Activated CD4-positive, alpha-beta T cell treated with anti-CD3 and anti-CD28 coated beads, Interleukin-2, Interleukin-6, amounts not matched to agents 100 ng/mL and 50 ng/mL, durations not matched to agents 16 hours and 8 hours (primary cell): Measurements from ENCODE around the gene COL4A1.

Source experiments
- DNase-seq: peaks from one replicate; pipeline ENCODE4 v3.0.0-alpha.2; 2020

COL4A1 gene

DNA sequence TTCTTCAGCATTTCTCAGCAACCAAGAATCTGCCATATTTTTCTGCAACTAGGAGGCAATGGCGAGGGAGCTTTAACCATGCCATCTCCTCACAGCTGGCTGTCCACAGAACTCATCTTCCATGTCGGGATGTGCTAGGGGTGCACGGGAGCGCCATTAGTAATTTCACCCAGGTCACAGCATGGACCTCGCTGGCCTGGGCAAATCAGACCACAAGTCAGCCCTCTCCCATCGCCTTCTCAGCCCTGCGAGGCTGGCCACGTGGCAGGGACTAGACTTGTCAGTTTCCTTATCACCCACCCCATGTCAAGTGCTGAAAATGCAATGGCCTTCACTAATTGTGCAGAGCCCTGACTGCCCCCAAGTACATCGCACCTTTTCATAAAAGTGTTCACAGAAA lies 15.7 kb downstream of the COL4A1 start:
- no peak for DNase-seq

DNA sequence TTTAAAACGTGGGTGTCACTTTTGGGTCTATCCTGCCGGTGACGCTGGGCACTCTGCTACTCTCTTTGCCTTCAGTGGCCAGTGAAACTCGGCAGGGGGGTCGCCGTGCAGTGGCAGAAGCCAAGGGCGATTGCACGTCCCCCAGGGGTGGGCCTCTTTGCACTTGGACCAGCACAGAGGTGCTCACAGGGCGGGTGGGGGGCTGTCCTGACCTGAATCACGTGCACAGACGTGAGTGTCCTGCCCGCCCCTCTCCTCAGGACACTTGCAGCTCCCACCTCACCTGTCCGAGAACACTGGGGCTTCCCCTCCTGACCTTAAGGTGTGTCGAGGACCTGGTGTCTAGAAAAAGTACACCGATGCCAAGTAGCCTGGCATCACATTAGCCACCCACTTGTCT lies 16.1 kb downstream of the COL4A1 start:
- no peak for DNase-seq

GRCh38 chr13:110290153-110290552 lies 16.8 kb downstream of the COL4A1 start:
- DNase-seq: no peak

- DNase-seq: no peak
Measured at GRCh38 chr13:110289661-110290060, 17.3 kb downstream of the COL4A1 start.

- no peak for DNase-seq
Measured at GRCh38 chr13:110289174-110289573, 17.8 kb downstream of the COL4A1 start.

DNA sequence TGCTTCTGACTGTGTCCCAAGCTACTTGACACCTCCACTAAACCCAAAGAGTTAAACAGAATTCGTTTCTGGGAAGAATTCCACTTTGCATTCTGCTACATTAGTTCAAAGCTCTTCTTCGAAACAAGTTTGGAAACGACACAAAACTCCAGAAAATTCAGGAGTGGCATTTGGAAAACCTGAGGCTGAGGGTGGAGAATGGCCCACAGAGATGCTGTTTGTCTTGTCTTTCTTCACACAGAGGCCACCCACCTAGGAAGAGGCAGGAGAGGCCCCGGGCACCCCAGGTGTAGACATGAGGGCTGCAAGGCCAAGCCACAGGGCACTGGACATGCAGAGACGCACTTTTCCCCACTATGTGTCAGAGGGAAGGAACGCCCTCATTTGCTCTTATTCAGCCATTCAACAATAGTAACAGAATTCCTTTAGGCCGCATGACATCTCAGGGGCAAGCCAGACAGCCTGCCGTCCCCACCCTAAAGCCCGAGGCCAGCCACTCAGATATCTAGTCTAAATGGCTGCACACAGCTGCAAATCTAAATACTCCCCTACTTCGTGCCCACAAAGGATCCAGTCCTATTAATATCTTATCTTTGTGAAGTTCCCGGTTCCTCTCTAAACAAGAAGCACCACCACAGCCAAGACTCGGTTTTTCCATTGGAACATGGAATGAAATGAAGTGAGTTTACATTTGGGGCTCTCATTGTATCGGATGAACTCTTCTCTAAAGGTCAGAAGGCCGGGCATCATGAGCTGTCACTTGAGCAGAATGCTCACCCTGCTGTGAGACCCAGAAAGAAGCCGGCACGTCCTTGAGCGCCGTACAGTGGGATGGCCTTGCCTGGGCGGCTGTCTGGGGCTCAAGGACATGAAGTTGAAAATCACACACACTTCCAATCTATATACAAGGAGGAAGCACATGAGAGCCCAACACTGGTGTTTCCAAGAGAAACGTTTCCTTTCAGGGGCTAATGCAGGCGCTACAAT lies 19.8 kb downstream of the COL4A1 start:
- no peak for DNase-seq

- no peak for DNase-seq
Measured at GRCh38 chr13:110285991-110286832, 20.7 kb downstream of the COL4A1 start.

DNA sequence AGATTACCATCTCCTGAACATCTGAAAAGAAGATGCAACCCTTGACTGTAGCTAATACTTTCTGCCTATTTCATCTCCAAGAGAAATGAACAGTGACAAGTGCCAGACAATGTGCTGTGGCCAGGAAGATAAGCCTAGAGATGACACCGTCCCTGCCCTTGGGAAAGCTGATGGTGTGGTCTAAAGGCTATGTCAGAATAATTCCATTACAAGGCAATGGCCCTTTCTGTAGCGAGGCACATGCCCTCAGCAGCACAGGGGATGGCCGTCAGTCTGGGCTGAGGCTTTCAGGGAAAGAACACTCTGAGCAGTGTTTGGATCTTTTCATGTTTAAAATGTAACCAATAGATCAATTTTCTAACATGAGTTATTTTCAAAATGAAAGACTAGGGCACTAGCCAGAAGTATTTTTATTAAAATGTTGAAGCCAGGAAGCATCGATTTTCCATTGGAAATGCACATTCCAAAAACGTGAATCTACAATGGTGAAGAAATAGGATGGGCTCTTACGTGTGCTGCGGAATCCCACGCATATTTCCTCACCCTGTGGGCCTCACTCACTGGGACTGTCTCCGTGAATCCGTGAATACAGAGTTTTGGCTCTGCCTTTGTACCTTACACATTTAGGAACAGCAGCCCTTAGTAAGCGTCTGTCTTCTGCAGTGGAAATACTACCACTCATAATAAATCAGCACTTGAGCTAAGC lies 22.0 kb downstream of the COL4A1 start:
- no peak for DNase-seq

DNA sequence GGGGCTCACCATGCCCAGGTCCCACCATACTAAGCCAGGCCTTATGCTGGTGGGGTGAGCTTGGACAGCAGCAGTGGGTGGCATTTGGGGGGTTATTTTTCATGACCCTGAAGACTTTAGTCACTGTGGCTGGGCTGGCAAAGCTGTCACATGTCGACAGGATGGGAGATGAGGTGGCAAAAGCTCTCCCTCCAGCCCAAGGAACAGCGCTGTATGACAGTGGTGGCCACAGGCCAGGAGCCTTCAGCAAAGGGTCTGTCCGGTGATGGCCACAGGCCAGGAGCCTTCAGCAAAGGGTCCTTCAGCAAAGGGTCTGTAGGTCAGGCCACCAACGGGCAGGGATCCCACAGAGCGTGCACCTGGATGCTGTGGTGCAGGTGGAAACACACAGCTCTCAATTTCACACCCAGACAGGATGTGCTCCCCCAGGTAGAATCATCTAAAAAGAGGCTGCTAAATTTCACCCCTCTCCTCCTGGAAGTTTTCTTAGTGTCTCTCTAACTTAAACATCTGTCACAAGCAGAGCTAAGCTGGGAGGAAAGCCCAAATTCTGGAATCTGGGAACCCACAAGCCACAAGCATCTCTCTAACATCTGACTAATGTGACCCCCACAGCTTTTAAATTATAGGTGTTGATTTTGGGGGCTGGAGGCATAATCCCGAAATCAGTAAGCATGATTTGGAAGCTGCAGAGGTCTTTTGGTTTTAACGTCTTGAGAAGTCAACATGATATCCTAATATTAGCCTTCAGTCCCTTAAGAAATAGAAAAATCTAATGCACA lies 23.0 kb downstream of the COL4A1 start:
- DNase-seq: no peak

- no peak for DNase-seq
Measured at GRCh38 chr13:110282316-110282841, 24.6 kb downstream of the COL4A1 start.

DNA sequence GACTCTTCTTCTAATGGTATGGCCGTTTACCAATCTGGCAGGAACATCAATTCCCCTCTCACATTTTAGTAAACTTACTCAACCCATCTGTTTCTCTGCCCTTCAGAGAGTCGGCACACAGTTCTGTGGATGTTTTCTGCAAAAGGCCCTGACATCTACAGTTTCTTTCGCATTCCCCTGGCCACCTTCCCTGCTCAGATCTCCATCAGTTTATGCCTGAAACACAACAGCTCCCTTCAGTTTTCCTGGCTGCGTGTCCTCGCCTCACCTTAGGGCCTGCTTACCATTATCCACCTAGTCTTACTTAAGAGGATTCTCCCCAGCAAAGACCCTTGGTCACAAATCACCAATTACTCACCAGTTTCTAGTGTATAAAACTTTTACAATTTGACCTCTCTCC lies 25.2 kb downstream of the COL4A1 start:
- no peak for DNase-seq

DNA sequence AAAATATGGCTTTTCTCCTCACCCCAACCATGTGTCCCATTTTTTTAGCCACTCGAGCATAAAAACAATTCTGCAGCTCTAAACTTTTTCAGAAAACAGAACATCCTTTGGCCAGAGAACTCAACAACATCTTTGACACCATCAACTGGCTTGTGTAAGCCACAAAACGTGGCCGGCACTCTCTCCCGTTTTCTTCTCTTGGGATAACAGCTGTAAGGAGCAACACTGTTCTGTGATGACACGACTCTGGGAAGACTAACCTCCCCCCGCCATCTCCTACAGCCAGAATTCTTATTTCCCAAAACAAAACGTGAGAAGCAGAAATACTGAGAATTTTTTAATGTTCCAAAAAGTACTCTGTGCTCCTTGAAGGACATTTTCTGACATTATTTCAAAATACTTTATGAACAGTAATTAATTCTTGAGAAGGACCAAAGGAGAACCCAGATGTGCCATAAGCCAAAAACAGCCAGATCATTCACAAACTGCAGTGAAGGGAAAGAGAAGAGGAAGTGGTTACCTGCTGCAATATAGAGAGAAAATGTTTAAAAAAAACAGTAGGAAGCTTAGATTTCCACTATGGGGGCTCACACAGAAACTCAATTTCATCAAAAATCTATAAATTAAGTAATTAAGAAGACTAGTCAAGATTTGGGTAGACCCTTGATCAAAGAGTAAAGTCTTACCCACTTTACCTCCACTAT lies 25.8 kb downstream of the COL4A1 start:
- no peak for DNase-seq

DNA sequence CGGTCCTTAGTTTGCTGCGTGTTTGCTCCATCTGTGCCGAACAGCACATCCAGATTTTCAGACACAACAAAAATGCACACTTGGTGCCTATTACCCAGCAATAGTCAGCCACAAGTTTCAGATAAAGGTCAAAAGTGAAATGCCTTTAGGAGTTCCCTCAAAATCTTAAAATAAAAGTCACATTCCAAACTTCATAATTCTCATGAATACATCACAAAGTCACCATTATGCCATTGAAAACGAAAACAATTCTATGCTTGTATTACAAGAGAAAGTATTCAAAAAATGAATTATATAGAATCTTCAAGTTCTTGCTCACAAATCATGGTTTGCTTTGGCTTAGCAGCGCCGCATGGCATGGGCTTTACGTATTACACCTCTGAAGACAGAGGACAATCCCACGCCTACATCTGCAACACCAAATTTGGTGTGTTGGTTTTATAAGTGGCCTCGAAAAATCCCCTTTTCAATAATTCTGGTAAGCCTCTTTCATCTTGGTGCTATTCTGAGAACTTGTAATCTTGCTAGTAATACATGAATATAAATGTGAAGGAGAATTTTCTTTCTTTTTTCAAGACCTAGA lies 26.6 kb downstream of the COL4A1 start:
- peak; percentile 10 for DNase-seq

- DNase-seq: no peak
Measured at GRCh38 chr13:110279684-110280083, 27.3 kb downstream of the COL4A1 start.

DNA sequence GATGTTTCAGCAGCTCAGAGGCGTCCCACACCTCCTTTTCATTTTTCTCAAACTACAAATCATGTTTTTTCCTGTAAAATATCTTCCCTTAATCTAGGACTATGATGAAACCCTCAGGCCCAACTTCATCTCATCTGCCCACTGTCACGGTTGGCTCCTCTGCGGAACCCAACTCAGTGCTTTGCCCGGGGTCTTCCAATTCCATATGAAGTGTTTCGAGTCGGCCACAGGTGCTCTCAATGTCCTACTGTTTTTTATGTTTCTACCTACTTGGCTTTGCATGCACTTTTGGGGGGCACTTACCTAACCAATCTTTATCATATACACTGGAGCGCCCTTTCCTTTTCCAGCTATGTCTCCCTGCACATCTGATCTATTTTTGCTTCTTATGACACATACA lies 28.1 kb downstream of the COL4A1 start:
- no peak for DNase-seq

GRCh38 chr13:110277357-110277975 lies 29.5 kb downstream of the COL4A1 start:
- no peak for DNase-seq

DNA sequence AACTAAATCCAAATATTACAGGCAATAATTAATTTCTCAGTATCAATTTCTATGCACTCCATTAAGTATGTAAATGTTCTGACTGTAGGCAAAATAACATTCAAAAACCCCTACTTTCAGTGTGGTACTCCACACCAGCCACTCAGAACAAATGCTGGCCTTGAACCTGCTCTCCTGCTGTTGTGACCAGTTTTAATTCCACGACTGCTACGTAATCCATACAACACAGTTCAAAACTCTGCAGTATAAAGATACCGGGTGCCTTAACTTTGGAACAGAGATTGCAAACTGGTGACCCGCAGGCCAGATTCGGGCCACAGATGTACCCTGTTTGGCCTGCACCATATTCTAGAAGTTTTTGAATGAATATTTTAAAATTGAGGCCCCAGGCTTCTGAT lies 30.4 kb downstream of the COL4A1 start:
- DNase-seq: no peak

DNA sequence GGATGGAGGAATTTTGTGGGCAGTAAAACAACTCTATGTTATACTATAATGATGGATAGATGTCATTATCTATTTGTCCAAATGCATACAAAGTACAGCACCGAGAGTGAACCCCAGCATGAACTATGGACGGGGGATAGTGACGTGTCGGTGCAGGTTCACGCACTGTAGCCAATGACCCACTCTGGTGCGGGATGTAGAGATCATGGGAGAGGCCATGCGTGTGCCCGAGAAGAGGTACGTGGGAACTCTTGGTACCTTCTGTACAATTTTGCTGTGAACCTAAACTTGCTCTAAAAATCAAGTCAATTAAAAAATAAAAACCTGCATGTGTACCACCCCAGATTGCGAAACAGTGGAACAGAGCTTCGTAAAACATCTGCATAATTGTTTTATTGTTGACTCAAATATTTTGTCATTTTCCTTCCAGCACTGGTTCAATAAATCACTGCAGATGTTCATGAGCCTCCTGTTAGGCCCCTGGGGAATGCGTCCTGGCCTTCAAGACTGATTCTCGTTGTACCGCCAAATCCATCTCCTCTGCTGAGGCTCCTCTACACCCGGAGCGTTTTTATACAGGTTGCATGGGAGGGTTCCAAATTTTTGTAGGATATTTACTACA lies 30.9 kb downstream of the COL4A1 start:
- DNase-seq: no peak

DNA sequence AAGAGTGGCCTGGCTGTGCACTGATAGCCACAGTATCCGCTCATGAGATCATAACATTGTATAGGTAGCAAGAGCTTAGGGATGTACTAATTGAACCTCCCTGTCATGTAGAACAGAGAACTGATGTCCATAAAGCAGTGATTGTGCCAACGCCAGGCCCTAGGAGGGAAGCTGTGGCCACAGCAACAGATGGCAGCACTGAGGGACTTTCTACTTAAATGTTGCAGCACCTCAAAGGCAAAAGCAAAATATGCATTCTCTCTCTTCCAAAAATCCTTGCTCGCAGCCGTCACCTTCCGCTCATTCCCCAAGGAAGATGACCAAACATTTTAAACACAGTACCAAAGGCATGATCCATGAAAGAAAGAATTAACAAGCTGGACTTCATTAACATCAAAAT lies 32.3 kb downstream of the COL4A1 start:
- DNase-seq: no peak

DNA sequence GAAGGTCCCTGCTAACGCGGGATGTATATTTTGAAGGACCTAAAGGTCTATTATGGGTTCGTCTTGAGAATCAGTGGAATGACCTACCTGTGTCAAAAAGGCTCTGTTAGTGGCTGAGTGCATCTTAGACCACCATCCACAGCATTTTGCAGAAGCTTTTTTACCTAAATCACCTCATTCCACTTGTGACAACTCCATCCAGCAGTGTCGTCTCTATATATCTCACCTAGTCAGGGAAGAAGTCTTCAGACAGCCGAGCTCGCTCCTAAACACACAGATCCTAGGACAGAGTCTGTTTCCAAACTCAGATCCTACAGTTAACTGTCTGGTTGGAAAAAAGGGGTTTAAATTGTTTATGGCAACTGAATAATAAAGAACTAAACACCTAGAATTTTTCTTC lies 33.7 kb downstream of the COL4A1 start:
- DNase-seq: no peak
